Sigmoid colon (tissue), 4 donors: ENCODE data around the gene FTO.

ENCODE experiments used
- EP300 ChIP-seq, 4 donors: sonication (generic); formaldehyde crosslinking; IDR thresholded peaks; one replicate each; pipeline ENCODE4 v1.6.1; 2017; ENCODE audit warnings: antibody characterized with exemption in 4 of 4
- POLR2A ChIP-seq, 2 donors: fragments of 450-650 bp; IDR thresholded peaks; one replicate each; pipeline ENCODE4 v1.6.1; 2016; ENCODE audit warnings: antibody characterized with exemption in 2 of 2, mild to moderate bottlenecking in 2 of 2, moderate library complexity in 2 of 2
- POLR2AphosphoS5 ChIP-seq, 4 donors: sonication (generic); formaldehyde crosslinking; IDR thresholded peaks; one replicate each; pipeline ENCODE4 v1.6.1; 2017; ENCODE audit warnings: antibody characterized with exemption in 4 of 4
- TF ChIP-seq, protein P1 (sequence below), 4 experiments: fragments of 450-650 bp in 3 of 4; fragments of 200-600 bp in 1 of 4; IDR thresholded peaks; one replicate each; pipeline ENCODE4 v1.5.1; 2016 to 2019; ENCODE audit warnings: antibody characterized with exemption in 4 of 4, mild to moderate bottlenecking in 3 of 4, moderate library complexity in 2 of 4

DNA sequence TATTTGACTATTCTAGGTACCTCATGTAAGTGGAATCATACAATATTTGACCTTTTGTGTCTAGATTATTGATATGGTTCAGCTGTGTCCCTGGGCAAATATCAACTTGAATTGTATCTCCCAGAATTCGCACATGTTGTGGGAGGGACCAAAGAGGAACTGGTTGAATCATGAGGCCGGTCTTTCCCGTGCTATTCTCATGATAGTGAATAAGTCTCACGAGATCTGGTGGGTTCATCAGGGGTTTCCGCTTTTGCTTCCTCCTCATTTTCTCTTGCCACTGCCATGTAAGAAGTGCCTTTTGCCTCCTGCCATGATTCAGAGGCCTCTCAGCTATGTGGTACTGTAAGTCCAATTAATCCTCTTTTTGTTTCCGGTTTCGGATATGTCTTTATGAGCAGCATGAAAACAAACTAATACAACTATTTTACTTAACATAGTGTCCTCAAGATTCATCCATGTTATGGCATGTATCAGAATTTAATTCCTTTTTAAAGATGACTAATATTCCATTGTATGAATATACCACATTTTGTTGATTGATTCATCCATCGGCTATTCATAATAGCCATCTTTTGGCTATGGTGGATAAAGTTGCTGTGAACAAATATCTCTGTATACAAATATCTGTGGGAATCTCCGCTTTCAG lies 129.1 kb downstream of the FTO start:
- no peak for TF ChIP-seq POLR2A (IDR thresholded peaks at IDR 0.05)
- TF ChIP-seq, protein P1, sequence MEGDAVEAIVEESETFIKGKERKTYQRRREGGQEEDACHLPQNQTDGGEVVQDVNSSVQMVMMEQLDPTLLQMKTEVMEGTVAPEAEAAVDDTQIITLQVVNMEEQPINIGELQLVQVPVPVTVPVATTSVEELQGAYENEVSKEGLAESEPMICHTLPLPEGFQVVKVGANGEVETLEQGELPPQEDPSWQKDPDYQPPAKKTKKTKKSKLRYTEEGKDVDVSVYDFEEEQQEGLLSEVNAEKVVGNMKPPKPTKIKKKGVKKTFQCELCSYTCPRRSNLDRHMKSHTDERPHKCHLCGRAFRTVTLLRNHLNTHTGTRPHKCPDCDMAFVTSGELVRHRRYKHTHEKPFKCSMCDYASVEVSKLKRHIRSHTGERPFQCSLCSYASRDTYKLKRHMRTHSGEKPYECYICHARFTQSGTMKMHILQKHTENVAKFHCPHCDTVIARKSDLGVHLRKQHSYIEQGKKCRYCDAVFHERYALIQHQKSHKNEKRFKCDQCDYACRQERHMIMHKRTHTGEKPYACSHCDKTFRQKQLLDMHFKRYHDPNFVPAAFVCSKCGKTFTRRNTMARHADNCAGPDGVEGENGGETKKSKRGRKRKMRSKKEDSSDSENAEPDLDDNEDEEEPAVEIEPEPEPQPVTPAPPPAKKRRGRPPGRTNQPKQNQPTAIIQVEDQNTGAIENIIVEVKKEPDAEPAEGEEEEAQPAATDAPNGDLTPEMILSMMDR (IDR thresholded peaks at IDR 0.05): no peak
- TF ChIP-seq EP300 (IDR thresholded peaks at IDR 0.05): no peak
- no peak for TF ChIP-seq POLR2AphosphoS5 (IDR thresholded peaks at IDR 0.05)
